HG03439 (cell line): ENCODE measurements around the gene TIMD4.
"Not testable (repeated sequence)": the region's sequence is repeated elsewhere in the genome, so short reads cannot be mapped to it uniquely, and the experiment has no call there.

Experiments used
- ATAC-seq: cut with Tn5 transposase; IDR thresholded peaks from one replicate; pipeline ENCODE4 v1.9.1; 2021; ENCODE audit warnings: mild to moderate bottlenecking, moderate library complexity; ENCODE audit not compliant: unreplicated experiment

TIMD4 gene

GRCh38 chr5:156963125-156963524 lies at the start of gene TIMD4:
TIMD4 (minus strand) TSS chr5:156963226; CDS start chr5:156963198, 28 bp downstream.
- no peak for ATAC-seq

DNA sequence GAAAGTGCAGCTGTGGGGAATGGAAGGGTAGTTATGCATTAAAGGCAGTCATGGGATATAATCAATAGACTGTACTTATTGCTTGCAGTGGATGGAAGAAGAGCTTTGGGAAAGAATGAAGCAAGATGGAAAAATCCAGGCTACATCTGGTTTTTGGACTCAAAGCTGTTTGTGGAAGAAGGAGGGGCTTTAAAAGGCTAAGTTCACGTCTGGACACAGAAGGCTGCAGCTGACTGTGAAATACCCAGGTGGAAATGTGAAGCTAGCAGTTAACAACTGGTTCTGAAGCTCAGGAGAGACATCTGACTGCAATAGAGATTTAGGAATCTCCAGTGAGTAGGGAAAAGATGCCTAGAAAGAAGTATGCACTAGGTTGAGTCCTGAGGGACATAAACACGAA lies 43.2 kb upstream of the TIMD4 start:
- ATAC-seq: no peak

DNA sequence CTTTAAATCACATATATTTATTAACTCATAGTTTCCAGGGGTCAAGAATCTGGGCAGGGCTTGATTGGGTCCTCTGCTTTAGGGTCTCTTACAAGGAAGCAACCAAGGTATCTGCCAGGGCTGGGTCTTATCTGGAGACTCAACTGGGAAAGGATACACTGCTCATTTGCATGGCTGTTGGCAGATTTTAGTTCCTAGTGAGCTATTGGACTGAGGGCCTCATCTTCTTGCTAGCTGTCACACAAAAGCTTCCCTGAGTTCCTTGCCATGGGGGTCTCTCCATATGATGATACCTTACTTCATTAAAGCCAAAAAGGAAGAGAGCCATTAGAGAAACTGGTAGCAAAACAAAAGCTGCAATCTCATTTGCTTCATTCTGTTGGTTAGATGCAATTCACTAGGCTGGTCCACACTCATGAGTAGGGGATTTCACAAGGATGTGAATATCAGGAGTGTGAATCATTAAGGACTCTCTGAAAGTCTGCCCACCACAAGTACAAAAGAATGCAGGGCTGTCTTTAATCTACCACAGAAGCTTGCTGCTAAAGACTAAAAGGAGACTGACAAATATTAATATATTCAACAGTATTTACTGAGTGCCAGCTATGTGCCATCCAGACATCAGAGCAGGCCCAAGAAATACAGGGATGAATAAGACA lies 42.0 kb upstream of the TIMD4 start:
- ATAC-seq: no peak

GRCh38 chr5:156991714-156992113 lies 28.7 kb upstream of the TIMD4 start:
- no peak for ATAC-seq

DNA sequence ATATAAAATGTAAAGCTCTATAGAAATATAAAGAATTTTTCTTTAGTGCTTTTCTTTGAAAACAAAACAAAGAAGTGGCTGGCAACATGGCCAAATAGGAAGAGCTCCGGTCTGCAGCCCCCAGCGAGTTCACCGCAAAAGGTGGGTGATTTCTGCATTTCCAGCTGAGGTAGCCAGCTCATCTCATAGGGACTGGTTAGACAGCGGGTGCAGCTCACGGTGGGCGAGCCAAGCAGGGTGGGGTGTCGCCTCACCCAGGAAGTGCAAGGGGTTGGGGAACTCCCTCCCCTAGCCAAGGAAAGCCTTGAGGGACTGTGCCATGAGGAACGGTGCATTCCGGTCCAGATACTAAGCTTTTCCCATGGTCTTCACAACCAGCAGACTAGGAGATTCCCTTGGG lies 21.0 kb upstream of the TIMD4 start:
- no peak for ATAC-seq

- ATAC-seq: no peak
Measured at GRCh38 chr5:156981481-156981880, 18.5 kb upstream of the TIMD4 start.

DNA sequence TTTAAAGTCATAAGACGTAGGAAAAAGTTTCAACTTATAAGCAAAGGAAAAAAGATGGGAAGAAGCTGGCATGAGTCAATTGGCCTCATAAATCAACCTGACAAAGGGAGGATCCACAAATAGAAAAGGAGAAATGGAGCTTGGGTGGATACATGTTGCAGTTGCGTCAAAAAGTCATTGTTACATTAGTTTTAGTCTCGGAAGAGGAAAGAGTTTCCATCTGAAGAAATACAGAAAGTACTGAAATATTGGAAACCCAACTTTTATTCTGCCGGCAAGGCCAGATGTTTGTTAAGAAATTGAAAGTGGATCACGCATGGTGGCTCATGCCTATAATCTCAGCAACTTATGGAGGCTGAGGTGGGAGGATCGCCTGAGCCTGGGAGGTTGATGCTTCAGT lies 11.3 kb upstream of the TIMD4 start:
- ATAC-seq: no peak

GRCh38 chr5:156971848-156972525 lies 9.0 kb upstream of the TIMD4 start:
- no peak for ATAC-seq

DNA sequence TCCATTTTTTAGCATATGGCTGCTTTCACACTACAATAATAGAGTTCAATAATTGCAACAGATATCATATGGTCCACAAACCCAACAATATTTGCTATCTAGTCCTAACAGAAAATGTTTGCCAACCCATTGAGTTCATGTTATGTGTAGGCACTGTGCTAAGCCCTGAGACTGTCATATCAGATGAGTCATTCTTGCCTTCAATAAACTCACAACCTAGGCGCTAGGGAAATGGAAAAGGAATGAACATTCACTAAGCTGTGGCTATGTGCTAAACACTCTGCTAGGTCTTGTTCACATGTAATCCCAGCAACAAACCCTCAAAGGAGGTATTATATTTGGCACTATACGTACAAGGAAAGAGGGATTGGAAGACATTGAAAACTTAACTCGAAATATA lies 8.4 kb upstream of the TIMD4 start:
- ATAC-seq: no peak

GRCh38 chr5:156967386-156967785 lies 4.4 kb upstream of the TIMD4 start:
- not testable (repeated sequence) for ATAC-seq

- no peak for ATAC-seq
Measured at GRCh38 chr5:156956321-156956720, 6.7 kb downstream of the TIMD4 start.

GRCh38 chr5:156951359-156951758 lies 11.7 kb downstream of the TIMD4 start:
- no peak for ATAC-seq

DNA sequence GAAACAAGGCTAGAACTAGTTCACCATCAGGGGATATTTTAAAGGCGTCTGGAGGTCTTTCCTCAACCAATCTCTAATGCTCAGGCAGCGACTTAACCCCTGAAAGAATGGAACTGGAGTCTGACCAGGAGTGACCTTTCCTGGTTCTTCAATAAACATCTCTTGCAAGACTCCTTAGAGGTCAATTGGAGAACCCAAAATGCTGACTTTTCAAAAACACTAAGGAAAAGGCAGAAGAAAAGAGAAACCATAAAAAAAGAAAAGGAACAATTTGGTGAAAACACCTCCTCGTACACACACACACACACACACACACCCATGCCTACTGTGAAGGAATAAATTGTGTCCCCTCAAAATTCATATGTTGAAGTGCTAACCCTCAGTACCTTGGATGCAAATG lies 12.3 kb downstream of the TIMD4 start:
- no peak for ATAC-seq

GRCh38 chr5:156949424-156949823 lies 13.6 kb downstream of the TIMD4 start:
- ATAC-seq: no peak

DNA sequence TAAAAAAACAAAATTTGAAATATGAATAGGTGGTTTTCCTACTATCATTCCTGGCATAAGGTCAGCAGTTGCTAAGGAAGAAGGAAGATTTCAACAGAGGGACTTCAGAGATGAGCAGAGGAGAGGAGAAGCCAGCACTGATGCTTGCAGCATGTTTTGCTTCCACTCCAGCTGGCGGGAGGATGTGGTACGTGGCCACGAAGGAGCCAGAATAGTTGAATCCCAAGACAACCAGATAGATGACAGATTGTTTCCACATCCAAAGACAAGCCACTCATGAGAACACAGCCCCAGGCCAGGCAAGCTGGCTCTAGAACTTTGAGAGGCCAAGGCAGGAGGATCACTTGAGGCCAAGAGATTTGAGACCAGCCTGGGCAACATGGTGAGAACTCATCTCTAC lies 15.1 kb downstream of the TIMD4 start:
- ATAC-seq: no peak

- ATAC-seq: peak; percentile 89
Measured at GRCh38 chr5:156942064-156942463, 21.0 kb downstream of the TIMD4 start.

GRCh38 chr5:156940462-156940861 lies 22.6 kb downstream of the TIMD4 start:
- ATAC-seq: not testable (repeated sequence)

DNA sequence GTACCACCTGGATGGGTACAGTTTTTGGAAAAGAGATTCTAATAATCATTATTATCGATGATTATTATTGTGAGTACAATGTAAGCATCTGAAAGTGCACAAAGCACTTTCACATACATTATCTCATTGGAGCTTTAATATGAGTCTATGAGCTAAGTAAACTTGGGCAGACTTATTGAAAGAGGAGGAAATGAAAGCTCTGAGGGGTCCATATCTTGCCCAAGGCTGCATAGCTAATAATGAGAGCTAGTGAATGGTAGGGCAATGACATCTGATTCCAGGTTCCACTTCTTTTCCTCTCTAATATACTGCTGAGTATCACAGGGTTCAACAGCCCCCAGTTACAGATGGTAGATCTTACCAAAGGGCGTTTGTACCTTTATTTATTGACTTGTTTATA lies 26.1 kb downstream of the TIMD4 start:
- ATAC-seq: no peak

DNA sequence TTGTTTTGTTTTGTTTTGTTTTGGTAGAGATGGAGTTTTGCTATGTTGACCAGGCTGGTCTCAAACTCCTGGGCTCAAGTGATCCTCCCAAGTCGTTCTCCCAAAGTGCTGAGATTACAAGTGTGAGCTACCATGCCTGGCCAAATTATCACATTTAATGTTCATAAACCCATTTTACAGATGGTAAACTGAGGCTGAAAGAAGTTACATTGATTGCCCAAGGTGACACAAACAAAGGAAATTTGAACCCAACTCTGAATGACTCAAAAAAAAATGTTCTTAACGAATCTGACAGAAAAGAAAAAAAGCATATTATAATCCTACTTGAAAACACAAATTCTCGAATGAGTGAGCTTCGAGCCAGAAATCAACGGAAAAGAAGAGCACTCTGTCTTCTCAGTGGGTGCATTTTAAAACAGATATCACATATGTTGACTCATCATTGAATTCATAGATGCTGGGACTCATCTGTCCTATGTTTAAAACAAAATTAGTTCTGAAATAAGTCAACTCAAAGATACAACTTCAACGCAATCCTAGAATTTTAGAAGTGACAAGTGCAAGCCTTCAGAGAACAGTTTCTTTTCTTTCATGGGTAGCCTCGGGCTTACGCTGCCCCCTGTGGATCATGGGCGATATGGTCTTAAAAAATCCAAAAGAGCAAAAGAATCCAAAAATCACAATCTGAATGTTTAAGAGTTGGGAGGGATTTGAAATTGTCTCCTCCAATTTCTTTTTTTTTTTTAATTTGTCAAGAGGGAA lies 28.4 kb downstream of the TIMD4 start:
- ATAC-seq: no peak

DNA sequence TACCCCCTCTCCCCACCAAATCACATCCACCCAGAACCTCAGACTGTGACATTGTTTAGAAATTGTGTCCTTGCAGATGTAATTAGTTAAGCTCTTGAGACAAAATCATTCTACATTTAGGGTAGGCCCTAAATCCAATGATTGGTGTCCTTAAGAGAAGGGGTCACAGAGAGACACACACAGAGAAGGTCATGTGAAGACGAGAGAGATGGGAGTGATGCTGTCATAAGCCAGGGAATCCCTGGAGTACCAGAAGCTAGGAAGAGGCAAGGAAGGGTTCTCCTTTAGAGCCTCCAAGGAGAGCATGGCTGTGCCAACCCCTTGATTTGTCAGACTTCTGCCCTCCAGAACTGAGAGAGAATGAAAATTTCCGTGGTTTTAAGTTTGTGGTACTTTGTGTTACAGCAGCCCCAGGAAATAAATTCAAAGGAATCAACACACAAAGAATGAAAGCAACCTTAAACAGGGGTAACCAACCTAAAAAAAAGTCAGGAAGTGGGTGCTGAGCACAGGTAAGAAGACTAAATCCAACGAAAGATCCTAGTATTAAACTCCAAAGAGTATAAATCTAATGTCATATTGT lies 33.6 kb downstream of the TIMD4 start:
- no peak for ATAC-seq

GRCh38 chr5:156927545-156927944 lies 35.5 kb downstream of the TIMD4 start:
- no peak for ATAC-seq

DNA sequence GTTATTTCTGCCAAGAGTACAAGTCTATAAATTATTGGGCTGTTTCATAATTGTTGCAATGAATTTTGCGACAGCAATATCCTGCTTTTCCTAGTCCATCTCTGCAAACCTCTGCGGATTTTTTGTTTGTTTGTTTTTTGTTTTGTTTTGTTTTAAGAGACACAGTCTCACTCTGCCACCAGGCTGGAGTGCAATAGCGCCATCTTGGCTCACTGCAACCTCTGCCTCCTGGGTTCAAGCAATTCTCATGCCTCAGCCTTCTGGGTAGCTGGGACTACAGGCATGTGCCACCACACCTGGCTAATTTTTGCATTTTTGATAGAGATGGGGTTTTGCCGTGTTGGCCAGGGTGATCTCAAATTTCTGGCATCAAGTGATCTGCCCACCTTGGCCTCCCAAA lies 37.3 kb downstream of the TIMD4 start:
- ATAC-seq: not testable (repeated sequence)
